ENCODE measurements around the gene ZMYND19. TPM values are rescaled to one million over a fixed set of nuclear protein-coding genes. Genes with fewer than 3 reads are reported as not detected.

The ZMYND19 gene
- total and polyA plus RNA-seq, 3 experiments from 2014 or later, result 11.2 to 72.5 (median 71.2) TPM

- Histone ChIP-seq H3K27me3 (ENCODE audit: insufficient read depth, low read length, poor library complexity, severe bottlenecking) (no peaks in the 10 kb centered on the region), H3K27ac (ENCODE audit: low read depth, low read length) (no peak overlapping the region), H3K4me3 (ENCODE audit: low read length) (no peak overlapping the region), H3K9me3 (ENCODE audit: low read length) (no peaks in the 10 kb centered on the region), H3K4me1 (ENCODE audit: insufficient read depth, low read length) (peaks cover 22% of the 10 kb centered on the region), H3K36me3 (ENCODE audit: insufficient read depth, low read length) (no peaks in the 10 kb centered on the region)
- Mint-ChIP-seq H3K27ac (peak overlapping the region in 3 of 8 donors; percentile 35 to 69 (median 52)), H3K9me3 (no peaks in the 10 kb centered on the region), H3K36me3 (peaks cover 0 to 24% (median 0%) of the 10 kb centered on the region in 3 donors), H3K4me1 (peaks cover 11 to 40% (median 17%) of the 10 kb centered on the region in 3 donors), H3K4me3 (no peak overlapping the region), H3K27me3 (no peaks in the 10 kb centered on the region)
- ChIA-PET POLR2A (no interaction called here), CTCF (no interaction called here)
- DNase-seq, result no peak
Measured at GRCh38 chr9:137612741-137613142, 22.4 kb upstream of the ZMYND19 start.

GRCh38 chr9:137611623-137612609, 21.6 kb upstream of the ZMYND19 start:
- H3K9me3 ChIP-seq (ENCODE audit: low read length), result no peaks in the 10 kb centered on the region
- peaks cover 0 to 21% (median 0%) of the 10 kb centered on the region in 3 donors for H3K36me3 Mint-ChIP-seq
- peak overlapping the region; percentile 9 for H3K27ac ChIP-seq (ENCODE audit: low read depth, low read length)
- H3K9me3 Mint-ChIP-seq, result no peaks in the 10 kb centered on the region
- peak overlapping the region in 2 of 8 donors; percentile 57 to 69 for H3K27ac Mint-ChIP-seq
- H3K4me1 ChIP-seq (ENCODE audit: insufficient read depth, low read length), result peaks cover 24% of the 10 kb centered on the region
- H3K27me3 Mint-ChIP-seq, result no peaks in the 10 kb centered on the region
- H3K27me3 ChIP-seq (ENCODE audit: insufficient read depth, low read length, poor library complexity, severe bottlenecking), result no peaks in the 10 kb centered on the region
- H3K4me3 ChIP-seq (ENCODE audit: low read length), result no peak overlapping the region
- peak overlapping the region in 1 of 7 donors; percentile 35 for H3K4me3 Mint-ChIP-seq
- ChIA-PET CTCF (no interaction called here), POLR2A (no interaction called here)
- peak in 2 of 5 donors; percentile 25 to 65 for DNase-seq
- H3K36me3 ChIP-seq (ENCODE audit: insufficient read depth, low read length), result no peaks in the 10 kb centered on the region
- peaks cover 12 to 42% (median 19%) of the 10 kb centered on the region in 3 donors for H3K4me1 Mint-ChIP-seq

GRCh38 chr9:137610944-137611343, 20.6 kb upstream of the ZMYND19 start:
- H3K27ac Mint-ChIP-seq, result peak overlapping the region in 3 of 8 donors; percentile 33 to 57 (median 53)
- POLR2A ChIA-PET, result no interaction called here
- no peaks in the 10 kb centered on the region for H3K9me3 Mint-ChIP-seq
- no peak for DNase-seq
- H3K36me3 Mint-ChIP-seq, result peaks cover 0 to 20% (median 0%) of the 10 kb centered on the region in 3 donors
- Histone ChIP-seq H3K36me3 (ENCODE audit: insufficient read depth, low read length) (no peaks in the 10 kb centered on the region), H3K27ac (ENCODE audit: low read depth, low read length) (no peak overlapping the region), H3K4me1 (ENCODE audit: insufficient read depth, low read length) (peaks cover 30% of the 10 kb centered on the region), H3K4me3 (ENCODE audit: low read length) (no peak overlapping the region), H3K27me3 (ENCODE audit: insufficient read depth, low read length, poor library complexity, severe bottlenecking) (no peaks in the 10 kb centered on the region), H3K9me3 (ENCODE audit: low read length) (no peaks in the 10 kb centered on the region)
- H3K4me1 Mint-ChIP-seq, result peaks cover 18 to 48% (median 25%) of the 10 kb centered on the region in 3 donors
- H3K27me3 Mint-ChIP-seq, result no peaks in the 10 kb centered on the region
- no peak overlapping the region for H3K4me3 Mint-ChIP-seq
- CTCF ChIA-PET, result no interaction called here

GRCh38 chr9:137607141-137607857, 17.0 kb upstream of the ZMYND19 start:
- H3K9me3 Mint-ChIP-seq, result no peaks in the 10 kb centered on the region
- peak overlapping the region in 5 of 8 donors; percentile 22 to 73 (median 70) for H3K27ac Mint-ChIP-seq
- H3K27ac ChIP-seq (ENCODE audit: low read depth, low read length), result no peak overlapping the region
- no peaks in the 10 kb centered on the region for H3K36me3 ChIP-seq (ENCODE audit: insufficient read depth, low read length)
- H3K4me3 Mint-ChIP-seq, result peak overlapping the region; percentile 76 to 91 (median 80)
- H3K27me3 Mint-ChIP-seq, result no peaks in the 10 kb centered on the region
- H3K9me3 ChIP-seq (ENCODE audit: low read length), result no peaks in the 10 kb centered on the region
- peak overlapping the region; percentile 56 for H3K4me3 ChIP-seq (ENCODE audit: low read length)
- H3K36me3 Mint-ChIP-seq, result peaks cover 0 to 3% (median 0%) of the 10 kb centered on the region in 3 donors
- H3K4me1 ChIP-seq (ENCODE audit: insufficient read depth, low read length), result peaks cover 27% of the 10 kb centered on the region
- no peak for DNase-seq
- ChIA-PET CTCF (interaction anchor here (0.7 kb wide), 1 partner anchor 11 kb away, joined by 4 read pairs; the partner anchor contains the start of gene EHMT1), POLR2A (interaction anchor here (0.7 kb wide), 1 partner anchor 11 kb away, joined by 3 read pairs; the partner anchor contains the start of gene EHMT1)
- H3K27me3 ChIP-seq (ENCODE audit: insufficient read depth, low read length, poor library complexity, severe bottlenecking), result no peaks in the 10 kb centered on the region
- H3K4me1 Mint-ChIP-seq, result peaks cover 18 to 46% (median 25%) of the 10 kb centered on the region in 3 donors

- H3K36me3 ChIP-seq (ENCODE audit: insufficient read depth, low read length), result no peaks in the 10 kb centered on the region
- CTCF ChIA-PET, result no interaction called here
- Mint-ChIP-seq H3K27me3 (no peaks in the 10 kb centered on the region), H3K36me3 (peaks cover 0 to 3% (median 0%) of the 10 kb centered on the region in 3 donors), H3K4me3 (peak overlapping the region; percentile 76 to 91 (median 80)), H3K9me3 (no peaks in the 10 kb centered on the region), H3K27ac (peak overlapping the region in 3 of 8 donors; percentile 70 to 73 (median 70)), H3K4me1 (peaks cover 14 to 40% (median 22%) of the 10 kb centered on the region in 3 donors)
- H3K27me3 ChIP-seq (ENCODE audit: insufficient read depth, low read length, poor library complexity, severe bottlenecking), result no peaks in the 10 kb centered on the region
- DNase-seq, result peak in 1 of 5 donors; percentile 57
- peak overlapping the region; percentile 56 for H3K4me3 ChIP-seq (ENCODE audit: low read length)
- H3K4me1 ChIP-seq (ENCODE audit: insufficient read depth, low read length), result peaks cover 22% of the 10 kb centered on the region
- peak overlapping the region; percentile 9 for H3K27ac ChIP-seq (ENCODE audit: low read depth, low read length)
- POLR2A ChIA-PET, result no interaction called here
- H3K9me3 ChIP-seq (ENCODE audit: low read length), result no peaks in the 10 kb centered on the region
Measured at GRCh38 chr9:137606734-137607138, 16.4 kb upstream of the ZMYND19 start.

- Histone ChIP-seq H3K9me3 (ENCODE audit: low read length) (no peaks in the 10 kb centered on the region), H3K27ac (ENCODE audit: low read depth, low read length) (peak overlapping the region; percentile 67), H3K4me3 (ENCODE audit: low read length) (peak overlapping the region; percentile 56), H3K36me3 (ENCODE audit: insufficient read depth, low read length) (no peaks in the 10 kb centered on the region), H3K27me3 (ENCODE audit: insufficient read depth, low read length, poor library complexity, severe bottlenecking) (no peaks in the 10 kb centered on the region), H3K4me1 (ENCODE audit: insufficient read depth, low read length) (peaks cover 15% of the 10 kb centered on the region)
- Mint-ChIP-seq H3K4me1 (peaks cover 14 to 34% (median 17%) of the 10 kb centered on the region in 3 donors), H3K4me3 (peak overlapping the region; percentile 16 to 91 (median 80)), H3K27me3 (no peaks in the 10 kb centered on the region), H3K27ac (peak overlapping the region in 2 of 8 donors; percentile 60 to 75), H3K36me3 (peaks cover 0 to 3% (median 0%) of the 10 kb centered on the region in 3 donors), H3K9me3 (no peaks in the 10 kb centered on the region)
- ChIA-PET POLR2A (interaction anchor here (1.4 kb wide), 1 partner anchor 27 kb away, joined by 5 read pairs; no protein-coding TSS in a partner anchor), CTCF (no interaction called here)
- DNase-seq, result no peak
Measured at GRCh38 chr9:137606005-137606621, 15.8 kb upstream of the ZMYND19 start.

- no peaks in the 10 kb centered on the region for H3K9me3 Mint-ChIP-seq
Measured at GRCh38 chr9:137605121-137606004, 15.1 kb upstream of the ZMYND19 start, which contains the start of gene ARRDC1. Gene ARRDC1 (plus strand): TSS chr9:137605686. CDS start chr9:137605718, 32 bp downstream.

More at GRCh38 chr9:137605121-137606004, 15.1 kb upstream of the ZMYND19 start, which contains the start of gene ARRDC1:
- Histone ChIP-seq H3K36me3 (ENCODE audit: insufficient read depth, low read length) (no peaks in the 10 kb centered on the region), H3K27ac (ENCODE audit: low read depth, low read length) (peak within 1 kb of the TSS; percentile 67), H3K4me1 (ENCODE audit: insufficient read depth, low read length) (peaks cover 14% of the 10 kb centered on the region), H3K27me3 (ENCODE audit: insufficient read depth, low read length, poor library complexity, severe bottlenecking) (no peaks in the 10 kb centered on the region), H3K4me3 (ENCODE audit: low read length) (peak within 1 kb of the TSS; percentile 56), H3K9me3 (ENCODE audit: low read length) (no peaks in the 10 kb centered on the region)
- POLR2A ChIA-PET, result interaction anchor here (0.6 to 1.4 kb wide), 5 partner anchors 13 to 572 kb away, joined by 3 to 10 read pairs (median 5); partner anchors contain the start of genes EHMT1 and ZMYND19
- Mint-ChIP-seq H3K4me3 (peak within 1 kb of the TSS; percentile 37 to 91 (median 80)), H3K36me3 (peaks cover 0 to 3% (median 0%) of the 10 kb centered on the region in 3 donors), H3K27ac (peak within 1 kb of the TSS in 2 of 8 donors; percentile 60 to 75), H3K27me3 (no peaks in the 10 kb centered on the region), H3K4me1 (peaks cover 14 to 31% (median 17%) of the 10 kb centered on the region in 3 donors)
- peak; percentile 86 to 97 (median 91) for DNase-seq
- CTCF ChIA-PET, result interaction anchor here (2.7 kb wide), 1 partner anchor 27 kb away, joined by 13 read pairs; the partner anchor contains the start of gene DPH7
